Stimulated activated CD8-positive, alpha-beta memory T cell treated with anti-CD3 and anti-CD28 coated beads, Interleukin-2, amount 100 ng/mL, for 1 hour (primary cell): Measurements from ENCODE around the gene GLS.
"Not testable (repeated sequence)": the region's sequence is repeated elsewhere in the genome, so short reads cannot be mapped to it uniquely, and the experiment has no call there.

ENCODE experiments used
- DNase-seq, 2 donors: peaks; one replicate each; pipeline ENCODE4 v3.0.0-alpha.2; 2020; ENCODE audit warnings: low read depth in 2 of 2

Gene GLS

GRCh38 chr2:190990132-190990531 is 109.5 kb downstream of the GLS start:
- DNase-seq: no peak

- no peak for DNase-seq
Measured at GRCh38 chr2:190993292-190993643, 112.6 kb downstream of the GLS start.

- no peak for DNase-seq
Measured at GRCh38 chr2:190994148-190994547, 113.5 kb downstream of the GLS start.

DNA sequence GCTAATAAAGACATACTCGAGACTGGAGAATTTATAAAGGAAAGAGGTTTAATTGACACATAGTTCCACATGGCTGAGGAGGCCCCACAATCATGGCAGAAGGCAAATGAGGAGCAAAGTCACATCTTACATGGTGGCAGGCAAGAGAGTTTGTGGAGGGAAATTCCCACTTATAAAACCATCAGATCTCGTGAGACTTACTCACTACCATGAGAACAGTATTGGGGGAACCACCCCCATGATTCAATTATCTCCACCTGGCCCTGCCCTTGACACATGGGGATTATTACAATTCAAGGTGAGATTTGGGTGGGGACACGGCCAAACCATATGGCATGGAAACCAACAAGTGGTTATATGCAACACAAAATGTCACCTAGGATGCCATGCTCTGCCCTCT is 114.7 kb downstream of the GLS start:
- not testable (repeated sequence) for DNase-seq

- DNase-seq: peak in 1 of 2 donors; percentile 26
Measured at GRCh38 chr2:190996338-190996946, 115.8 kb downstream of the GLS start.

DNA sequence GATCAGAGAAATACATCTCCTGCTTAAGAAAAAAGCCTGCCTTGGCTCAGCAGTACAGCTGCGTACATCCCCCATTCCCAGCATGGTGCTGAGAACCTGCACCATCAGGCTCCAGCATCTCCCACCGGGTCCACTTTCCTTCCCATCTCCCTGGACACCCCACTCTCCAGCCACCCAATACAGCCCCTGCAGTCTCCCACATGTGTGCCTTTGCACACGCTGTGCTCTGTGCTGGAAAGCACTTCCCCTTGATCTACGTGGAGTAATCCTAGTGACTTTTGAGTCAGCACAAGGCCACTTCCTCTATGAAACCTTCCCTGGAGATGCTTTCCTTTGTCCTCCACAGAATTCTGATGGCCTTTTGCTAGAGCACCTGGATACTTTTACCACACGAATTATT is 116.3 kb downstream of the GLS start:
- no peak for DNase-seq

GRCh38 chr2:190997526-190998113 is 117.0 kb downstream of the GLS start:
- no peak for DNase-seq

DNA sequence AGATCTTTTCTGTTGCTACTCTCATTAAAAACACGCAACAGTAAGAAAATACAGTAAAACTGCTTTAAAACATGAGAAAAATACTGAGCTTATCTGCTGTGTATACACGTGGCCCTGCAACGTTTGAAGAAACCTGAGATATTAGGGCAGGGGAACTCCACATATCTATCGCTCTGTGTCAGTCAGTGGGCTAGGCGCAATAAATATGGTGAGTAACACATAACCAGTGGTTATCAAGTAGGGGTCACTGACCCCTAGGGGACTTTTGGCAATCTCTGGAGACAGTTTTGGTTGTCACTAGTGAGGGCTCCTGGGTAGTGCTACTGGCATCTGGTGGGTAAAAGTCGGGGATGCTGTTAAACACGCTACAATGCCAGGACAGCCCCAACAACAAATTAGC is 118.4 kb downstream of the GLS start:
- DNase-seq: no peak

DNA sequence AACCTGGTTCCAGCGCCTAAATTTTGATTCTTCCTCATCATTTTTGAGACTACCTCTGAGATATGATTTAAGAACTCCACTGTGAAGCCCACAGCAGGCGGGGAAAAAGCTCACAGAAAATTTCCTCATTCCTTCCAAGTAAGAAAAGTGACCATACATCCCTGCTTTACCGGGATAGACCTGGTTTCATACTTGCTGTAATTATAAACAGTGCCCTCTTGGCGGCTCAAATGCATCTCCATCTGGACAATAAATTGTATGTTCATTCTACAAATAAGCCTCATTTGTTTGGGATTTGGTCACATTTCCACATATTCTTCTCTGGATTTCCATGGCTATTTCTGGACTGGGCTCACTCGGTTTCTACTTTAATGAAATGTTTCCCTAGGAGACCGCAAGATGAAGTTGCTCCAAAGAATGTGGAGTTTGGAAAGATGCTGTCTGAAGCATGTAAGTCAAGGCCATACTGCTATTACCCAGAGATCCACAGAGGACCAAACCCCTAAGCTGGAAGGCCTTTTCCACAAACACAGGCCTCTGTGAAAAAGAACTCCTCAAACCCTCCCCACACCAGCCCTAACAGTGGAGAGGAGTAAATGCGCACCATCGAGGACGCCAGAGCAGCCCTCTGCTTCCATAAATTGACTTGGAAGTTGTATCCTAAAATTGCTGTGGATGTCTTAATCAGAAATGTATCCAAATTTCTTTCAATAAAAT is 119.5 kb downstream of the GLS start:
- DNase-seq: no peak

DNA sequence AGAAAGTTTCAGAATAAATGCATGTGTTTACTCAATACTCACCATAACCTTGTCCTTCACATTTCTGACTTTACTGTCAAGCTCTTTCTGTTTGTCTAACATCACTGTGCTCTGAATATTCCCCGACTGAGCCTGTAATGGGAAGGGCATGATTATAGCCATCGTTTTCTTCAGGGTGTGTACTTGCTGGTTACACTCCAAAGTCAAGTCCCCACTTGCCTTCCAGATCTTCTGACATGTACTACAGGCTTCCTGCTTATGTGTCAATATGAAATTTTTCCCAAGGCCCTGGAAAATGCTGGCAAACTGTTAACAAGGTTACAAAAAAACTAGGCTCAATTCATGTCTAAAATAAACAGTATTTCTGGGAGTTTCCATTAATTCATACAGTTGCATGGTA is 120.4 kb downstream of the GLS start:
- no peak for DNase-seq

DNA sequence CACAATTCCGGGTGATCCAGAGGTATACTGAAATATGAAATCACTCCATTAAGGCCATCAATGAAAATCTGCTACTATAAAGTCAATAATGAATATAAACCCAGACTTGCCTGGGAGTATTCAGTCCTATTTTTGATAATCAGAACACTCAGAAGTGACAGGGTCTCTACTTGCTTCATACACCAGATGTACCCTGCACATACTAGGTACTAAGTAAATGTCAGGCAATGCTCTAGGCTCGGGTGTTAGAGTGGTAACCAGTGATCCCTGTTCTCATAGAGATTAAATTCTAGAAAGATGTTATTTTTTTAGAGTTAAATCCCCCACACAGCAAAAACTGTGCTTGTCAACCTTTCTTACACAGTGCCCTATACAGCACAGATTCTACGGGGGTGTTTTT is 121.0 kb downstream of the GLS start:
- DNase-seq: no peak

DNA sequence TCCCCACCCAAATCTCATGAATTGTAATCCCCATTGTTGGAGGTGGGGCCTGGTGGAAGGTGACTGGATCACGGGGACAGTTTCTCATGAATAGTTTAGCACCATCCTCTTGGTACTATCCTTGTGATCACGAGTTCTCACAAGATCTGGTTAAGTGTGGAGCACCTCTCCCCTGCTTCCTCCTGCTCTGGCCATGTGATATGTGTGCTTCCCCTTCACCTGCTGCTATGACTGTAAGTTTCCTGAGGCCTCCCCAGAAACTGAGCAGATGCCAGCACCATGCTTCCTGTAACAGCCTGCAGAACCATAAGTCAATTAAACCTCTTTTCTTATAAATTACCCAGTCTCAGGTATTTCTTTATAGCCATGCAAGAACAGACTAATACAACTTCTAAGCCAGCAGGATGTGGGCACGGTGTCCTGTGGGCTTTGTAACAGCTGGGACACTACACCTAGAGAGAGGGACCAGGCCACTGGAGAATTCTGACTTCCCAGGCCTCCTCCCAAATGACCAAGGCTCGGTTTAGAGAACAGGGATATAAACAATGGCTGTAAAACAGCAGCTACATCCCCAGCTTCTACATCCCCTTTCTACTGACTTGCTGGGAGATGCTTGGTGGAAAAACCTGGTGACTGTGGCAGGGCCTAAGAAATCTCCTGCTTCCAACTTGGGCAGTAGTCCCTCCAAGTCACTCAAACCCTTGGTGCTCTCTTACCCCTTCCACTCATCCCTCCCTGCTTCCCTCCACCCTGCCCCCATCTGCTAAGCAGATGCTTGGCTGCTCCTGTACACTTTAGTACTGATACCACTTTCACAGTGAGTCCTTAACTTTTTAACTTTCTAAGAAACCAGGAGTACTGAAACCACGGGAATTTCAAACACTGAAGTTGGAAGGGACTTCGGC is 123.0 kb downstream of the GLS start:
- DNase-seq: no peak

- DNase-seq: no peak
Measured at GRCh38 chr2:191006297-191006696, 125.7 kb downstream of the GLS start.

GRCh38 chr2:191006997-191007783 is 126.6 kb downstream of the GLS start:
- DNase-seq: no peak

- DNase-seq: no peak
Measured at GRCh38 chr2:191008286-191008685, 127.7 kb downstream of the GLS start.

GRCh38 chr2:191009541-191010374 is 129.1 kb downstream of the GLS start:
- DNase-seq: no peak

GRCh38 chr2:191010887-191011885 is 130.6 kb downstream of the GLS start:
- no peak for DNase-seq

DNA sequence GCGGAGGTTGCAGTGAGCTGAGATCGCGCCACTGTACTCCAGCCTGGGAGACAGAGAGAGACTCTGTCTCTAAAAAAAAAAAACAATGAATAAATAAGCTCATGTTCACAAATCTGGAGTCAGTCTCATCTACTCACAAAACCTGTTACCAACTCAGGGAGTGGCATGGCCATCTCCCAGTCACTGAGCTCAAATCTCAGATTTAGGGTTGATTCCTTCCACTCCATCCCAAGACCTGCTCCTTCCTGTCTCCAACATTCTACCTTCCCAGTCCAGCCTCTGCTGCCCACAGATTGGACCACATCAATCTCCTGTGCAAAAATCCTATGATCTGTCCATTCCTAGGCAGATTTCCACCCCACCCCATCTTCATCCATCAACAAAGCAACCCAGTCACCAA is 131.7 kb downstream of the GLS start:
- no peak for DNase-seq
